Spleen (tissue), 11 donors: ENCODE data around the gene KLC4. TPM values are rescaled to one million over a fixed set of nuclear protein-coding genes. Genes with fewer than 3 reads are reported as not detected.

Source experiments
- DNase-seq: peaks from one replicate; pipeline ENCODE4 v3.0.0-alpha.2; 2020
- H3K27ac ChIP-seq, 8 donors: fragments of 200-600 bp; sonication (generic) in 7 of 8; 1 replicate in 4 of 8; 2 replicates in 4 of 8; pipeline versions ENCODE4 v1.5.0 to v1.8.0; 2016 to 2021; ENCODE audit warnings: inconsistent platforms in 4 of 8, mild to moderate bottlenecking in 4 of 8, moderate library complexity in 1 of 8
- H3K27me3 ChIP-seq, 7 donors: fragments of 200-600 bp; sonication (generic) in 6 of 7; replicated peaks in 1 of 7; 1 replicate in 4 of 7; 2 replicates in 3 of 7; pipeline versions ENCODE4 v1.5.0 to v1.8.0; 2016 to 2021; ENCODE audit warnings: inconsistent platforms in 3 of 7, mild to moderate bottlenecking in 1 of 7
- H3K36me3 ChIP-seq, 6 donors: fragments of 200-600 bp; sonication (generic) in 5 of 6; 1 replicate in 4 of 6; 2 replicates in 2 of 6; pipeline versions ENCODE4 v1.5.0 to v1.8.0; 2016 to 2021; ENCODE audit warnings: inconsistent platforms in 2 of 6
- H3K4me1 ChIP-seq, 6 donors: fragments of 200-600 bp; sonication (generic) in 5 of 6; 1 replicate in 3 of 6; 2 replicates in 3 of 6; pipeline versions ENCODE4 v1.5.0 to v1.8.0; 2016 to 2021; ENCODE audit warnings: inconsistent platforms in 3 of 6
- H3K4me3 ChIP-seq, 8 donors: fragments of 200-600 bp; sonication (generic) in 7 of 8; 1 replicate in 4 of 8; 2 replicates in 4 of 8; pipeline versions ENCODE4 v1.5.0 to v1.8.0; 2016 to 2021; ENCODE audit warnings: inconsistent platforms in 4 of 8, mild to moderate bottlenecking in 4 of 8, moderate library complexity in 2 of 8
- H3K9me3 ChIP-seq, 8 donors: fragments of 200-600 bp; sonication (generic) in 7 of 8; 1 replicate in 4 of 8; 2 replicates in 4 of 8; pipeline versions ENCODE4 v1.5.0 to v1.8.0; 2016 to 2021; ENCODE audit warnings: inconsistent platforms in 4 of 8
- CTCF ChIP-seq, 11 experiments: fragments of 200-600 bp in 7 of 11; fragments of 450-650 bp in 4 of 11; sonication (generic) in 4 of 11; IDR thresholded peaks in 8 of 11; conservative IDR thresholded peaks in 3 of 11; 1 replicate in 7 of 11; 2 replicates in 4 of 11; pipeline versions ENCODE4 v1.4.0 to v1.8.0; 2016 to 2021; ENCODE audit warnings: antibody characterized with exemption in 11 of 11, inconsistent platforms in 4 of 11, mild to moderate bottlenecking in 1 of 11
- POLR2A ChIP-seq, 3 donors: fragments of 450-650 bp; IDR thresholded peaks; one replicate each; pipeline ENCODE4 v1.5.1; 2017; ENCODE audit warnings: antibody characterized with exemption in 3 of 3, mild to moderate bottlenecking in 1 of 3
- POLR2AphosphoS5 ChIP-seq, 3 donors: sonication (generic); formaldehyde crosslinking; IDR thresholded peaks; one replicate each; pipeline ENCODE4 v1.5.1; 2017; ENCODE audit warnings: antibody characterized with exemption in 3 of 3
- WGBS, 5 donors: extraction: QIAGEN DNeasy Blood & Tissue Kit in 3 of 5; methylation state at CpG; one replicate each; pipeline versions ENCODE4 v1.1.5 to v1.1.7; 2013 to 2018; 5-methylcytosine and 5-hydroxymethylcytosine counted together
- intact Hi-C: fragments of 100-400 bp; cut with DNase I; formaldehyde crosslinking; loops from one replicate; pipeline ENCODE4 v1.15.0; 2023; ENCODE audit warnings: low total_unique reads
- polyA plus RNA-seq, 3 donors: library from polyadenylated mRNA; stranded (reverse); fragments of 200-250 nt; gene quantifications; one replicate each; pipeline ENCODE4 v1.2.1, GENCODE V29; 2013
- total RNA-seq, 7 donors: library from RNA; depleted of rRNA in 3 of 7; stranded (reverse); fragments of >200 nt in 3 of 7; fragmentation: NEBNext Ultra II Directional in 4 of 7; extraction: Animal tissue kit (Norgen Biotek cat#: 25700) in 4 of 7; gene quantifications; one replicate each; pipeline versions ENCODE4 v1.1.0 to v1.2.1, GENCODE V29; 2016 to 2021
- donor health status: healthy with polysubstance abuse.
- donor health status: DM: no; HTN: no; CAD: no; lungs with moderate emphysema.
- donor health status: DM: no; HTN: no; CAD: no.
- donor health status: Bipolar disorder and iron deficiency.
- donor health status: healthy.
- donor health status: DM: no; HTN: no; CAD: no.
- donor health status: DM: yes; HTN: yes; CAD: no.

KLC4 gene
- total and polyA plus RNA-seq, 10 donors, result 13.2 to 27.0 (median 20.8) TPM

- no peak for TF ChIP-seq CTCF (IDR thresholded peaks at IDR 0.05 in 8 of 11, conservative IDR thresholded peaks at IDR 0.05 in 3 of 11)
- peak; percentile 45 to 64 (median 56) for TF ChIP-seq POLR2AphosphoS5 (IDR thresholded peaks at IDR 0.05)
- no peak for TF ChIP-seq POLR2A (IDR thresholded peaks at IDR 0.05)
- Histone ChIP-seq H3K27ac (peak overlapping the region in 7 of 8 donors; percentile 26 to 83 (median 58)), H3K27me3 (peaks cover 0 to 30% (median 18%) of the 10 kb centered on the region in 7 donors), H3K36me3 (peaks cover 0 to 52% (median 20%) of the 10 kb centered on the region in 6 donors), H3K4me3 (peak overlapping the region in 1 of 8 donors; percentile 72), H3K4me1 (peaks cover 0 to 34% (median 20%) of the 10 kb centered on the region in 6 donors), H3K9me3 (no peaks in the 10 kb centered on the region)
- intact Hi-C loops, result no loop called here
- DNase-seq, result peak; percentile 73
- WGBS, 5 donors, result 66 to 77% (median 73%) methylated on average over 4 to 6 of the region's 6 CpGs
Measured at GRCh38 chr6:43074847-43075669, 15.6 kb downstream of the KLC4 start.

GRCh38 chr6:43075670-43076463, 16.4 kb downstream of the KLC4 start, which contains the start of gene PTK7:
Gene PTK7, plus strand, starts transcription at chr6:43076314. Its CDS starts 175 bp downstream, at chr6:43076489.
- intact Hi-C loops, result no loop called here

GRCh38 chr6:43076464-43077332, 17.3 kb downstream of the KLC4 start:
- no peaks in the 10 kb centered on the region for H3K9me3 ChIP-seq
- WGBS, 5 donors, result 0 to 1% (median 1%) methylated on average over 41 to 72 of the region's 72 CpGs
- peaks cover 0 to 30% (median 18%) of the 10 kb centered on the region in 7 donors for H3K27me3 ChIP-seq
- intact Hi-C loops, result no loop called here
- peaks cover 0 to 30% (median 19%) of the 10 kb centered on the region in 6 donors for H3K4me1 ChIP-seq
- TF ChIP-seq POLR2AphosphoS5 (IDR thresholded peaks at IDR 0.05) (peak in 1 of 3 donors; percentile 25), POLR2A (IDR thresholded peaks at IDR 0.05) (no peak)
- H3K36me3 ChIP-seq, result peaks cover 0 to 36% (median 15%) of the 10 kb centered on the region in 6 donors
- peak overlapping the region in 7 of 8 donors; percentile 61 to 83 (median 76) for H3K27ac ChIP-seq
- H3K4me3 ChIP-seq, result peak overlapping the region; percentile 33 to 72 (median 52)
- DNase-seq, result no peak

More at GRCh38 chr6:43075670-43076463, 16.4 kb downstream of the KLC4 start, which contains the start of gene PTK7:
- Histone ChIP-seq H3K27ac (peak within 1 kb of the TSS in 7 of 8 donors; percentile 61 to 83 (median 76)), H3K27me3 (peaks cover 0 to 30% (median 18%) of the 10 kb centered on the region in 7 donors), H3K4me1 (peaks cover 0 to 30% (median 19%) of the 10 kb centered on the region in 6 donors), H3K9me3 (no peaks in the 10 kb centered on the region), H3K4me3 (peak within 1 kb of the TSS; percentile 33 to 72 (median 52)), H3K36me3 (peaks cover 0 to 45% (median 19%) of the 10 kb centered on the region in 6 donors)
- TF ChIP-seq CTCF (IDR thresholded peaks at IDR 0.05 in 8 of 11, conservative IDR thresholded peaks at IDR 0.05 in 3 of 11), result no peak
- TF ChIP-seq POLR2A (IDR thresholded peaks at IDR 0.05), result no peak
- no peak for TF ChIP-seq POLR2AphosphoS5 (IDR thresholded peaks at IDR 0.05)
- WGBS, 5 donors, result 3 to 17% (median 10%) methylated on average over 8 to 60 of the region's 60 CpGs
- no peak for DNase-seq
